MCF 10A (cell line): ENCODE results near the gene PHTF2. TPM values are rescaled to one million over a fixed set of nuclear protein-coding genes. Genes with fewer than 3 reads are reported as not detected.

ENCODE experiments used
- BruUV-seq: library from RNA; stranded (reverse); fragments of 400-500 nt; replicated peaks from 2 replicates; lab custom pipeline; 2021; lab: Mats Ljungman, UMichigan
- CTCF ChIA-PET: fragments of 300-600 bp; sonication (Branson Sonifier 250); formaldehyde crosslinking; extraction: SDS; loops from one replicate; lab custom pipeline; 2021; ENCODE audit warnings: antibody characterized with exemption, inconsistent platforms; lab: Yijun Ruan, JAX
- POLR2A ChIA-PET: fragments of 300-600, 350-650 bp; sonication (Branson Sonifier 250); formaldehyde crosslinking; extraction: SDS; loops from one replicate; lab custom pipeline; 2020; ENCODE audit warnings: antibody characterized with exemption, inconsistent platforms; lab: Yijun Ruan, JAX
- DNase-seq: peaks from one replicate; pipeline ENCODE4 v3.0.0-alpha.2; 2018; ENCODE audit not compliant: unreplicated experiment
- H3K27ac Mint-ChIP-seq: one replicate; pipeline ENCODE4 v1.8.0; 2022; ENCODE audit warnings: mild to moderate bottlenecking, low read depth, mixed read lengths; ENCODE audit not compliant: unreplicated experiment
- H3K27me3 Mint-ChIP-seq: one replicate; pipeline ENCODE4 v1.8.0; 2022; ENCODE audit warnings: mixed read lengths; ENCODE audit not compliant: insufficient read depth, unreplicated experiment
- H3K36me3 Mint-ChIP-seq: one replicate; pipeline ENCODE4 v1.8.0; 2022; ENCODE audit warnings: mild to moderate bottlenecking, moderate library complexity, mixed read lengths; ENCODE audit not compliant: insufficient read depth, unreplicated experiment
- H3K4me1 Mint-ChIP-seq: one replicate; pipeline ENCODE4 v1.8.0; 2022; ENCODE audit warnings: mixed read lengths; ENCODE audit not compliant: insufficient read depth, unreplicated experiment
- H3K4me3 Mint-ChIP-seq: one replicate; pipeline ENCODE4 v1.8.0; 2022; ENCODE audit warnings: mild to moderate bottlenecking, moderate library complexity, mixed read lengths; ENCODE audit not compliant: unreplicated experiment
- H3K9me3 Mint-ChIP-seq: one replicate; pipeline ENCODE4 v1.8.0; 2022; ENCODE audit warnings: mixed read lengths; ENCODE audit not compliant: unreplicated experiment
- intact Hi-C: fragments of 100-400 bp; cut with micrococcal nuclease; formaldehyde crosslinking; loops from 2 replicates; pipeline ENCODE4 v1.14.1; 2022
- total RNA-seq: library from RNA; stranded (reverse); gene quantifications from 2 replicates; pipeline ENCODE4 v1.2.3, GENCODE V29; 2022
- TF ChIP-seq, protein P1 (sequence below): fragments of 200-600 bp; IDR thresholded peaks from one replicate; pipeline ENCODE4 v1.8.0; 2022; ENCODE audit warnings: antibody characterized with exemption, mild to moderate bottlenecking; ENCODE audit not compliant: unreplicated experiment

The PHTF2 gene
- total RNA-seq, 1 experiment from 2014 or later: 16.0 TPM

DNA sequence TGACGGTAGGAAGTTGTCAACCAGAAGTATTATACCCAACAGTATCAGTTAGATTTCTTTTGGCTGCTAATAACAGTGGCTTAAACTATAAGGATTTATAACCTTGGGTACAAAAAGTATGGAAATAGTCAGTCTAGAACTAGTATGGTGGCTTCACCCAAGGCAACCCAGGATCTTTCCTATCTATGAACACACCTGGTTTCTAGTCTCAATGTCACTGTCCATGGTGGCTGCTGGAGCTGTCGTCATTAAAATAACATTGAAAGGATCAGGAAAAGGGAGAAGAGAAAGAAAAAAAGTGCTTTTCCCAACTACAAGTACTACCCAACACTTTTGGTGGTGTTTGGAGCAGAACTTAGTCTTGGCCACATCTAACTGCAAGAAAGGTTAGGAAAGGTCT, 27.7 kb downstream of the PHTF2 start:
- CTCF ChIA-PET: no interaction called here
- H3K4me3 Mint-ChIP-seq: no peak overlapping the region
- BruUV-seq: no TSS peak

DNA sequence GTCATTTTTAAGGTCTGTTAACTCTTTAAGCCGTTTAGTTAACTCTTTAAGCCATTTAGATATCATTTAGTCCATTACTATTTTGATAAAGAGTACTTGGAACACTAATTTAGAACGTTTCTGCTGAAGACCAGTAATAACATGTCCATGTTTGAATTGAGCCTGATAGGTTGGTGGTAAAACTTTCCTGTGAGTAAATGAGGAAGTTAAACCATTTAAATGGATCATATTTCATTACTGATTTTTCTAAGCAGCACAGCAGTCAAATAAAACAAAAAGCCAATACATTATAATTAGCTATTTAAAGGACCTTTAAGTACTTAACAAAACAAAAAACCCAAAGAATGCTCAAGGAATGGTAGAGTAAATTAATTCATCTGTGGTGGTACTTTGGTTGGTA, 29.4 kb downstream of the PHTF2 start:
- POLR2A ChIA-PET: no interaction called here
- H3K9me3 Mint-ChIP-seq: peaks cover 7% of the 10 kb centered on the region
- H3K27me3 Mint-ChIP-seq: no peaks in the 10 kb centered on the region
- CTCF ChIA-PET: interaction anchor here (0.6 kb wide), 1 partner anchor 53 kb away, joined by 3 read pairs; no protein-coding TSS in a partner anchor
- H3K27ac Mint-ChIP-seq: no peak overlapping the region
- intact Hi-C loops: no loop called here
- TF ChIP-seq, protein P1, sequence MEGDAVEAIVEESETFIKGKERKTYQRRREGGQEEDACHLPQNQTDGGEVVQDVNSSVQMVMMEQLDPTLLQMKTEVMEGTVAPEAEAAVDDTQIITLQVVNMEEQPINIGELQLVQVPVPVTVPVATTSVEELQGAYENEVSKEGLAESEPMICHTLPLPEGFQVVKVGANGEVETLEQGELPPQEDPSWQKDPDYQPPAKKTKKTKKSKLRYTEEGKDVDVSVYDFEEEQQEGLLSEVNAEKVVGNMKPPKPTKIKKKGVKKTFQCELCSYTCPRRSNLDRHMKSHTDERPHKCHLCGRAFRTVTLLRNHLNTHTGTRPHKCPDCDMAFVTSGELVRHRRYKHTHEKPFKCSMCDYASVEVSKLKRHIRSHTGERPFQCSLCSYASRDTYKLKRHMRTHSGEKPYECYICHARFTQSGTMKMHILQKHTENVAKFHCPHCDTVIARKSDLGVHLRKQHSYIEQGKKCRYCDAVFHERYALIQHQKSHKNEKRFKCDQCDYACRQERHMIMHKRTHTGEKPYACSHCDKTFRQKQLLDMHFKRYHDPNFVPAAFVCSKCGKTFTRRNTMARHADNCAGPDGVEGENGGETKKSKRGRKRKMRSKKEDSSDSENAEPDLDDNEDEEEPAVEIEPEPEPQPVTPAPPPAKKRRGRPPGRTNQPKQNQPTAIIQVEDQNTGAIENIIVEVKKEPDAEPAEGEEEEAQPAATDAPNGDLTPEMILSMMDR: no peak
- H3K4me1 Mint-ChIP-seq: peaks cover 8% of the 10 kb centered on the region
- DNase-seq: no peak
- no peak overlapping the region for H3K4me3 Mint-ChIP-seq
- H3K36me3 Mint-ChIP-seq: no peaks in the 10 kb centered on the region
- no TSS peak for BruUV-seq

More for the DNA sequence above, 27.7 kb downstream of the PHTF2 start:
- POLR2A ChIA-PET: no interaction called here
- TF ChIP-seq, protein P1: no peak
- no peaks in the 10 kb centered on the region for H3K27me3 Mint-ChIP-seq
- no peak overlapping the region for H3K27ac Mint-ChIP-seq
- peaks cover 15% of the 10 kb centered on the region for H3K9me3 Mint-ChIP-seq
- intact Hi-C loops: no loop called here
- DNase-seq: no peak
- peaks cover 5% of the 10 kb centered on the region for H3K4me1 Mint-ChIP-seq
- no peaks in the 10 kb centered on the region for H3K36me3 Mint-ChIP-seq

DNA sequence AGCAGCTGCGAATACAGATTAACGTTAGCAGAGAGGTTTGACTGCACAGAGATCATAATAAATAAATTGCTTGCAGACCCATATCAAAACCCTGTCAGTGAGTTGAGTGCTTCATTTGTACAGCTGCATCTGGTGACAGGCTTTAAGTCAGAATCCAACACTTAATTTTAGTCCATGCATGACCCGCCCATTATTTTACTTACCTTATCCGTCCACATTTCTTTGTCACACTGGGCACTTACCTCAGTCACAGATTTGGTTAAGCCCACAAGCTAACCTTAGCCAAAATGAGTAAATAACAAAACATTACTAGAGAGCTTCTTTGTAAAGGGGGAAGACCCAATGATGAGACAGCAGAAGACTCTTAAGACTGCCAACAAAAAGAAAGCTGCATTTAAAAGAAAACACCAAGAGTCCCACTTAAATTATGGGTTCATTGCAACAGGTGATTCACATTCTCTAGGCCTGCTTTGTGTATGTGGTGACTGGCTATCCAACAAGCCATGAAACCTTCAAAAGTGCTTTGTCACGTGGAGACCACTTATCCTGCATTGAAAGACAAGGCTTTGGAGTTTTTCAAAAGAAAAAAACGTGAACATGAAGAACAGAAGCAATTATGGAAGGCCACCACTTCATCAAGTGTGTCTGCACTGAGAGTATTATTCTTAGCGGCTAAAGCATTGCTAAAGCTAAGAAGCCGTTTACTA, 32.2 kb downstream of the PHTF2 start:
- Mint-ChIP-seq H3K36me3 (no peaks in the 10 kb centered on the region), H3K4me3 (no peak overlapping the region), H3K27ac (no peak overlapping the region), H3K9me3 (no peaks in the 10 kb centered on the region), H3K4me1 (peaks cover 18% of the 10 kb centered on the region), H3K27me3 (no peaks in the 10 kb centered on the region)
- ChIA-PET CTCF (interaction anchor here (0.9 kb wide), 1 partner anchor 15 kb away, joined by 5 read pairs; no protein-coding TSS in a partner anchor), POLR2A (interaction anchor here (1.1 to 1.2 kb wide), 2 partner anchors 10 to 33 kb away, joined by 3 to 4 read pairs; no protein-coding TSS in a partner anchor)
- no peak for DNase-seq
- intact Hi-C loops: no loop called here
- no TSS peak for BruUV-seq
- TF ChIP-seq, protein P1: no peak

DNA sequence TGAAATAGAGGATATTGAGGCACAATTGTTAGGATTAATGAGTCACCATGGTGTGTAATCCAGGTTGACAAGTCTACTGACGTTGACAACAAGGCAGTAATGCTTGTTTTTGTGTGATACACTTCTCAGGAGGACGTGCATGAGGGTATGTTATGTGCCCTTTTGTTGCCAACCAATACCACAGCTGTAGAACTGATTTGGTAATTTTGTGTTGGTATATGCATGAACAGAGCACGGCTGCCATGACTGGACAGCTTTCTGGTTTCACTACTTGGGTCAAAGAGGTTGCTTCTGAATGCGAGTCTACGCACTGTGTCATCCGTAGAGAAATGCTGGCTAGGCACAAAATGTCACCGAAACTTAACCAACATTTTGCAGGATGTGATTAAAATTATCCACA, 32.9 kb downstream of the PHTF2 start:
- no peaks in the 10 kb centered on the region for H3K27me3 Mint-ChIP-seq
- H3K36me3 Mint-ChIP-seq: no peaks in the 10 kb centered on the region
- H3K9me3 Mint-ChIP-seq: no peaks in the 10 kb centered on the region
- ChIA-PET POLR2A (interaction anchor here (0.7 to 1.1 kb wide), 2 partner anchors 34 to 136 kb away, joined by 3 to 4 read pairs; partner anchors contain the start of gene RSBN1L), CTCF (no interaction called here)
- no peak overlapping the region for H3K4me3 Mint-ChIP-seq
- no peak overlapping the region for H3K27ac Mint-ChIP-seq
- TF ChIP-seq, protein P1: no peak
- no TSS peak for BruUV-seq
- peaks cover 18% of the 10 kb centered on the region for H3K4me1 Mint-ChIP-seq
- DNase-seq: no peak
- intact Hi-C loops: no loop called here
